ENCODE measurements around the gene C11orf87. TPM values are rescaled to one million over a fixed set of nuclear protein-coding genes. Genes with fewer than 3 reads are reported as not detected.

The C11orf87 gene
- total and polyA plus RNA-seq, 9 of the 15 experiments (the other 6 are each of a cell fraction or from before 2014, with no cell fraction given): not detected

DNA sequence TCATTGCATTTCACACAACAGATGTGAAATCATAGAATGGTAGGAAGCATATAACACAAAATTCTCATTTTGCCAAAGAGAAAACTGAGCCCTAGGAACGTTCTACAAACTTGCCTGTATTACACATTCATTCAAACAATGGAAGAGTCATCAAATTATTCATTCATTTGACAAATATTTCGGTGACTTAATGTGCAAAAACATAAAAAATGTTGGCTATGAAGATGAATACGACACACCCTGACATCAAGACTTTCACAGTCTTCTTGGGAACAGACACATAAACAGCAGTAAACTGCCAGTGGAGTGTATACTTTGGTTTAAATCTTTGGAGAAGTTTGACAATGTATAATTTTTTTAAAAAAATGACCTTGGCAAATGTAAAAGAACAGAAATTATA, 20.4 kb upstream of the C11orf87 start:
- CTCF ChIA-PET (ENCODE audit: low intra/inter-chr PET ratio): no interaction called here
- WGBS (ENCODE audit: insufficient coverage, low coverage, missing lambda C conversion rate): 0% methylated on average over 3 of the region's 3 CpGs
- Histone ChIP-seq H3K9me3 (replicated peaks; ENCODE audit: control insufficient read depth, insufficient read depth, low read depth, low read length) (no peaks in the 10 kb centered on the region), H3K27ac (ENCODE audit: extremely low read depth, low read depth, low read length) (no peak overlapping the region), H3K9ac (ENCODE audit: insufficient read depth in 1 of 2, low read depth in 2 of 2, low read length in 2 of 2) (no peak overlapping the region), H3K4me3 (no peak overlapping the region), H3K27me3 (ENCODE audit: control insufficient read depth in 2 of 2, insufficient read depth in 2 of 2, low read length in 2 of 2) (no peaks in the 10 kb centered on the region), H3K4me1 (replicated peaks in 1 of 2; ENCODE audit: control insufficient read depth in 2 of 2, insufficient read depth in 2 of 2, low read length in 2 of 2) (no peaks in the 10 kb centered on the region), H3K4me2 (ENCODE audit: insufficient read depth, low read length) (no peak overlapping the region), H3K36me3 (ENCODE audit: control insufficient read depth, insufficient read depth, low read length) (no peaks in the 10 kb centered on the region), H4K20me1 (replicated peaks; ENCODE audit: control insufficient read depth, insufficient read depth, low read length) (no peaks in the 10 kb centered on the region), H2AFZ (ENCODE audit: low read depth, low read length) (no peak overlapping the region), H3K9me1 (ENCODE audit: control insufficient read depth, insufficient read depth, low read length) (no peaks in the 10 kb centered on the region), H3K79me2 (ENCODE audit: control insufficient read depth, insufficient read depth, low read length) (no peaks in the 10 kb centered on the region)
- DNase-seq (ENCODE audit: extremely low read depth in 1 of 4, low spot score in 3 of 4): no peak
- intact Hi-C loops (cut with micrococcal nuclease) (no loop called here), in situ Hi-C loops (cut with MboI) (no loop called here)
- no peak for FAIRE-seq
- no TSS peak for BruUV-seq (replicated peaks)
- TF ChIP-seq PRPF4 (IDR thresholded peaks at IDR 0.05; ENCODE audit: insufficient read depth, low read depth, low read length, poor library complexity, severe bottlenecking): no peak
- TF ChIP-seq BRD4 (IDR thresholded peaks at IDR 0.05): no peak
- TF ChIP-seq POLR2H (tag; IDR thresholded peaks at IDR 0.05; ENCODE audit: low read depth): no peak
- no peak for TF ChIP-seq CBFB (CRISPR knock-in tag; IDR thresholded peaks at IDR 0.05)
- no peak for TF ChIP-seq ZNF717 (CRISPR knock-in tag; IDR thresholded peaks at IDR 0.05)
- no peak for TF ChIP-seq RNF2 (IDR thresholded peaks at IDR 0.05)
- TF ChIP-seq ATF7 (IDR thresholded peaks at IDR 0.05): no peak
- TF ChIP-seq, protein P1, sequence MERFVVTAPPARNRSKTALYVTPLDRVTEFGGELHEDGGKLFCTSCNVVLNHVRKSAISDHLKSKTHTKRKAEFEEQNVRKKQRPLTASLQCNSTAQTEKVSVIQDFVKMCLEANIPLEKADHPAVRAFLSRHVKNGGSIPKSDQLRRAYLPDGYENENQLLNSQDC (CRISPR knock-in tag; IDR thresholded peaks at IDR 0.05): no peak
- TF ChIP-seq, protein P2, sequence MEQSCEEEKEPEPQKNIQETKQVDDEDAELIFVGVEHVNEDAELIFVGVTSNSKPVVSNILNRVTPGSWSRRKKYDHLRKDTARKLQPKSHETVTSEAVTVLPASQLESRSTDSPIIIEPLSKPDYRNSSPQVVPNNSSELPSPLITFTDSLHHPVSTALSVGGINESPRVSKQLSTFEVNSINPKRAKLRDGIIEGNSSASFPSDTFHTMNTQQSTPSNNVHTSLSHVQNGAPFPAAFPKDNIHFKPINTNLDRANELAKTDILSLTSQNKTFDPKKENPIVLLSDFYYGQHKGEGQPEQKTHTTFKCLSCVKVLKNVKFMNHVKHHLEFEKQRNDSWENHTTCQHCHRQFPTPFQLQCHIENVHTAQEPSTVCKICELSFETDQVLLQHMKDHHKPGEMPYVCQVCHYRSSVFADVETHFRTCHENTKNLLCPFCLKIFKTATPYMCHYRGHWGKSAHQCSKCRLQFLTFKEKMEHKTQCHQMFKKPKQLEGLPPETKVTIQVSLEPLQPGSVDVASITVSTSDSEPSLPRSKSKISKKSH (CRISPR knock-in tag; IDR thresholded peaks at IDR 0.05): no peak
- no peak for TF ChIP-seq MED1 (CRISPR knock-in tag; IDR thresholded peaks at IDR 0.05; ENCODE audit: borderline replicate concordance)
- TF ChIP-seq, protein P3, sequence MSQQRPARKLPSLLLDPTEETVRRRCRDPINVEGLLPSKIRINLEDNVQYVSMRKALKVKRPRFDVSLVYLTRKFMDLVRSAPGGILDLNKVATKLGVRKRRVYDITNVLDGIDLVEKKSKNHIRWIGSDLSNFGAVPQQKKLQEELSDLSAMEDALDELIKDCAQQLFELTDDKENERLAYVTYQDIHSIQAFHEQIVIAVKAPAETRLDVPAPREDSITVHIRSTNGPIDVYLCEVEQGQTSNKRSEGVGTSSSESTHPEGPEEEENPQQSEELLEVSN (IDR thresholded peaks at IDR 0.05; ENCODE audit: borderline replicate concordance in 1 of 2, extremely low read depth in 1 of 2, insufficient read depth in 1 of 2, insufficient read length in 1 of 2, low read depth in 1 of 2, low read length in 1 of 2, poor library complexity in 1 of 2, severe bottlenecking in 1 of 2): no peak
- TF ChIP-seq, protein P4, sequence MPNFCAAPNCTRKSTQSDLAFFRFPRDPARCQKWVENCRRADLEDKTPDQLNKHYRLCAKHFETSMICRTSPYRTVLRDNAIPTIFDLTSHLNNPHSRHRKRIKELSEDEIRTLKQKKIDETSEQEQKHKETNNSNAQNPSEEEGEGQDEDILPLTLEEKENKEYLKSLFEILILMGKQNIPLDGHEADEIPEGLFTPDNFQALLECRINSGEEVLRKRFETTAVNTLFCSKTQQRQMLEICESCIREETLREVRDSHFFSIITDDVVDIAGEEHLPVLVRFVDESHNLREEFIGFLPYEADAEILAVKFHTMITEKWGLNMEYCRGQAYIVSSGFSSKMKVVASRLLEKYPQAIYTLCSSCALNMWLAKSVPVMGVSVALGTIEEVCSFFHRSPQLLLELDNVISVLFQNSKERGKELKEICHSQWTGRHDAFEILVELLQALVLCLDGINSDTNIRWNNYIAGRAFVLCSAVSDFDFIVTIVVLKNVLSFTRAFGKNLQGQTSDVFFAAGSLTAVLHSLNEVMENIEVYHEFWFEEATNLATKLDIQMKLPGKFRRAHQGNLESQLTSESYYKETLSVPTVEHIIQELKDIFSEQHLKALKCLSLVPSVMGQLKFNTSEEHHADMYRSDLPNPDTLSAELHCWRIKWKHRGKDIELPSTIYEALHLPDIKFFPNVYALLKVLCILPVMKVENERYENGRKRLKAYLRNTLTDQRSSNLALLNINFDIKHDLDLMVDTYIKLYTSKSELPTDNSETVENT (CRISPR knock-in tag; IDR thresholded peaks at IDR 0.05): no peak
- TF ChIP-seq, protein P5, sequence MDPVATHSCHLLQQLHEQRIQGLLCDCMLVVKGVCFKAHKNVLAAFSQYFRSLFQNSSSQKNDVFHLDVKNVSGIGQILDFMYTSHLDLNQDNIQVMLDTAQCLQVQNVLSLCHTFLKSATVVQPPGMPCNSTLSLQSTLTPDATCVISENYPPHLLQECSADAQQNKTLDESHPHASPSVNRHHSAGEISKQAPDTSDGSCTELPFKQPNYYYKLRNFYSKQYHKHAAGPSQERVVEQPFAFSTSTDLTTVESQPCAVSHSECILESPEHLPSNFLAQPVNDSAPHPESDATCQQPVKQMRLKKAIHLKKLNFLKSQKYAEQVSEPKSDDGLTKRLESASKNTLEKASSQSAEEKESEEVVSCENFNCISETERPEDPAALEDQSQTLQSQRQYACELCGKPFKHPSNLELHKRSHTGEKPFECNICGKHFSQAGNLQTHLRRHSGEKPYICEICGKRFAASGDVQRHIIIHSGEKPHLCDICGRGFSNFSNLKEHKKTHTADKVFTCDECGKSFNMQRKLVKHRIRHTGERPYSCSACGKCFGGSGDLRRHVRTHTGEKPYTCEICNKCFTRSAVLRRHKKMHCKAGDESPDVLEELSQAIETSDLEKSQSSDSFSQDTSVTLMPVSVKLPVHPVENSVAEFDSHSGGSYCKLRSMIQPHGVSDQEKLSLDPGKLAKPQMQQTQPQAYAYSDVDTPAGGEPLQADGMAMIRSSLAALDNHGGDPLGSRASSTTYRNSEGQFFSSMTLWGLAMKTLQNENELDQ (CRISPR knock-in tag; IDR thresholded peaks at IDR 0.05; ENCODE audit: borderline replicate concordance): no peak
- TF ChIP-seq ILF3 (IDR thresholded peaks at IDR 0.05; ENCODE audit: borderline replicate concordance): no peak
- TF ChIP-seq XRCC3 (IDR thresholded peaks at IDR 0.05): no peak
- POLR2A ChIA-PET: no interaction called here
- no peak for ATAC-seq

Data from K562 (cell line).